Activated CD4-positive, alpha-beta T cell treated with anti-CD3 and anti-CD28 coated beads, Interleukin-2, Interleukin-4, amounts not matched to agents 100 ng/mL and 50 ng/mL, durations not matched to agents 16 hours and 8 hours (primary cell): Measurements from ENCODE around the gene HOXB1.

Experiments used
- DNase-seq: peaks from one replicate; pipeline ENCODE4 v3.0.0-alpha.2; 2020; ENCODE audit warnings: low spot score

HOXB1 gene

DNA sequence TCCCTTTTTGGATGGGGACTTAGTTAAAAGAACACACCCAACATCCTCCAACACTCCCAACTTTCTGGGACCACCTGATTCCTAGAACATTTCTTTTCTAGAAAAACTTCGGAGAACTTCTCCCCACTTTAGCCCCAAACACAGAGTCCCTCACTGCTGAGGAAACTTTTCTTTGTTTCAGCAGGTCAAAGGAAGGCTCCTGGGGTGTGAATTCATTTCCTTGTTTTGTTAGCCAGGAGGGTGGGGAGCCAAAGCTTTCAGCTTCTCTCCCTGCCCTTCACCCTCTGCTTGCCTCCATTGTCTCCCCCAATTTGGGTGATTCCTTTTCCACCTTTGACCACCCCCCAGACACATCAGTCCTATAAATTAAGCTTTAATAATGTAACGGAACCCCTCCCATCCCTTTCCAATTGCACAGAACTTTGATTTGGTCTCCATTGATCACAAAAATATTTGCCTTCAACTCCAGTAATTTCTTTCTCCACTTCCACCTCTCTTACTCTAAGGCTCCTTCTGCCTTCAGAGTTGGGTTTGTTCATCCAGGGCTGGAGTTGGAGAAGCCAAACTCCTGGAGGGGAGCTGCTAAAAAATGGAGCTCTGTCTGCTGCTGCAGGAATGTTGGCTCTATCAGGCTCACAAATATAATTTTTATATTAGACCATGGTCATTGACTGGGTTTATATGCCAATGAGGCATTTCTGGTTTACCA lies 37.0 kb upstream of the HOXB1 start:
- DNase-seq: no peak

- DNase-seq: no peak
These were observed 36.4 kb upstream of the HOXB1 start for GRCh38 chr17:48567209-48567608.

GRCh38 chr17:48566717-48567116 lies 35.9 kb upstream of the HOXB1 start:
- no peak for DNase-seq

DNA sequence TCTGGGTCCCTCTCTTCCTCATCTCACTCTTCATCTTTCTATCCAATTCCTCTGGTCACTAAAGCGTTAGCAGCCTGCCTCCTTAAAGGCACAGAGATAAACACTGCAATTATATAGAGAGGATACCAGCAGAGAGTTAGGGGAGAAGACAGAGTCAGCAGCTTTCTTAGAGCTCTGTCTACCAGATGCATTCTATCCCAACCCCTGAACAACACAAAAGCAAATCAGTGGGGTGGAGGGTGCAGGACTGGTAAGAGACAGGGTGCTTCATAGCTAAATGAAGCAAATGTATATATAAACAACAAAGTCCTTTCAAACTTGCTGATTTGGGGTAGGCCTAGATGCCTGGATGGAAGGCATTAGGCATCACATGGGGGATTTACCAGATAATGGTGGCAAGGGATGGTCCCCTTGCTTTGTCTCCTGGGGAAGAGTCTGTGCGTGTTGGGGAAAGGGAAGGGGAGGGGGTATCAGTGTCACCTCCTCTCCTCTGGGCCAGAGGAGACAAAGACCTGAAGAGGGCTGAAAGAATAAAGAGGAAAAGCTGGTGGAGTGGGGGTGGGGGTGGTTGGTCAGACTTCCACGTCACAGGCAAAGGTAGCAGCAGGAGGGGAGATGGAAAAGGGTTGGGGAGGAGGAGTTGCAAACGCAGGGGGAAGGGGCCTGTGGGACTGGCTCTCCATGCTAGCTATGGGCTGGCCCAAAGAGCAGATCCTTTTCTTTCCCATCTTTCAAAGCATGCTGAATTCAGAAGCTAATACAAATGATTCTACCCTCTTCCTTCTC lies 35.3 kb upstream of the HOXB1 start:
- no peak for DNase-seq

GRCh38 chr17:48565022-48565554 lies 34.3 kb upstream of the HOXB1 start:
- DNase-seq: no peak

GRCh38 chr17:48564188-48565021 lies 33.6 kb upstream of the HOXB1 start:
- DNase-seq: no peak

- no peak for DNase-seq
These were observed 33.0 kb upstream of the HOXB1 start for GRCh38 chr17:48563867-48564187.

GRCh38 chr17:48563385-48563838 lies 32.6 kb upstream of the HOXB1 start:
- no peak for DNase-seq

- no peak for DNase-seq
These were observed 32.1 kb upstream of the HOXB1 start for GRCh38 chr17:48562934-48563333.

- no peak for DNase-seq
These were observed 31.3 kb upstream of the HOXB1 start for GRCh38 chr17:48561884-48562810.

- DNase-seq: no peak
These were observed 29.3 kb upstream of the HOXB1 start for GRCh38 chr17:48559840-48560817.

DNA sequence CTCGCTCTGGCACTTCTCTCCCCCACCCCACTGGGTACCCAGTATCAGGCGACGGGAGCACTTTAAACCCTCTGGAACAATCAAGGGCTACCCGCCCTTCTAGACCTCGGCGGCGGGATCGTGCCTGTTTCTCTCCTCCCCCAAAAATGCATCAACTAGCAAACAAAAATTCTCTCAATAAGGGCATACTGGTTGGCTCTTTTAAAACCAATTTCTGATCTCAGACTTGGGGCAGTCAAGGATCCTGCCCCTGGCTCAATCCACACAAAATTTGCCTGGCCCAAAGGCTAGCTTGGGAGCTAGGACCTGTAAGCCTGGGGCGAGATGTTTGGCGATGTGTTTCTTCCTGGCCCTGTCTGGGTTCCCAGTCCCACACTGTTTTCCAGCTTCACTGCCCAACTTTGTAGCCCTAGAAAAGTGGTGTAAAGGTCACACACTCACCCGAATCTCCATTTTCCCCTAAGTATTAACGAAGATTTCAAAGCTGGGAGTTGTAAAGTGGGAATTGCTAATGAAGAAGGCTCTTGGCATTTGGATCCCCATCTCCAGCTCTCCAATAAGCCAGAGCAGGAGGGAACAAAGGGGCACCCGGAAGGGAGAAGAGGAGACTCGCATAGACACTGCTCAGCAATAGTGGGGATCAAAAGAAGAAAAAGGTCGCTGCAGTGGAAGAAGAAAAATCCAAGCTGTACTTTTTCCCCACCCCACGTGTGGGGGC lies 28.5 kb upstream of the HOXB1 start:
- no peak for DNase-seq

DNA sequence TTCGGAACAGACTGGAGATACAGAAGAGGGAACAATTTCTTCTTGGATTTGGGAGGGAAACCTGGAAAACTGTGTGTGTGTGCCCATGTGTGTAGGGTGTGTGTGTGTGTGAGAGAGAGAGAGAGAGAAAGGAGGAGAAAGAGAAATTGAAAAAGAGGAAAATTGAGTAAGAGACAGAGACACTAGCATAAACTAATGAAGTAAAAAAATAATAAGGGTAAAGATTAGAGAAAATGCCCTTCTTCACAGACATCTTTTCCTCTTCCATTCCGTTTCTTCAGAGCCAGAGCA lies 28.0 kb upstream of the HOXB1 start:
- DNase-seq: no peak

- DNase-seq: no peak
These were observed 27.4 kb upstream of the HOXB1 start for GRCh38 chr17:48558057-48558830.

GRCh38 chr17:48556576-48557401 lies 26.0 kb upstream of the HOXB1 start:
- DNase-seq: no peak

DNA sequence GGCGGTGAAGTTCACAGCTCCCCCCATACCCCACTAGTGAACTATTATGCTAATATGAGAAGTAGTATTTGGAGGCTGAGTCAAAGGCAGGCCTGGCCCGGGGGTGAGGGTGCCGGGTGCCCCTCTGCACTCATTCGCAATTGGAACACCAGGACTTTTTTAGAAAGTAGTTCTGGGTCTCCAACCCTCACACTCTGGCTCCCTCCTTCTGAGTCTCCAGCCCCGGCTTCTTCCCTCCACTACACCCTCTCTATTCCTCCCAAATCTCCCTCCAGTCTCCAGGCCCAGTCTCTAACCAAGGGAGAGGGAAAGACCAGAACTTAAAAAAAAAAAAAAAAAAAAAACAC lies 25.4 kb upstream of the HOXB1 start:
- DNase-seq: no peak

DNA sequence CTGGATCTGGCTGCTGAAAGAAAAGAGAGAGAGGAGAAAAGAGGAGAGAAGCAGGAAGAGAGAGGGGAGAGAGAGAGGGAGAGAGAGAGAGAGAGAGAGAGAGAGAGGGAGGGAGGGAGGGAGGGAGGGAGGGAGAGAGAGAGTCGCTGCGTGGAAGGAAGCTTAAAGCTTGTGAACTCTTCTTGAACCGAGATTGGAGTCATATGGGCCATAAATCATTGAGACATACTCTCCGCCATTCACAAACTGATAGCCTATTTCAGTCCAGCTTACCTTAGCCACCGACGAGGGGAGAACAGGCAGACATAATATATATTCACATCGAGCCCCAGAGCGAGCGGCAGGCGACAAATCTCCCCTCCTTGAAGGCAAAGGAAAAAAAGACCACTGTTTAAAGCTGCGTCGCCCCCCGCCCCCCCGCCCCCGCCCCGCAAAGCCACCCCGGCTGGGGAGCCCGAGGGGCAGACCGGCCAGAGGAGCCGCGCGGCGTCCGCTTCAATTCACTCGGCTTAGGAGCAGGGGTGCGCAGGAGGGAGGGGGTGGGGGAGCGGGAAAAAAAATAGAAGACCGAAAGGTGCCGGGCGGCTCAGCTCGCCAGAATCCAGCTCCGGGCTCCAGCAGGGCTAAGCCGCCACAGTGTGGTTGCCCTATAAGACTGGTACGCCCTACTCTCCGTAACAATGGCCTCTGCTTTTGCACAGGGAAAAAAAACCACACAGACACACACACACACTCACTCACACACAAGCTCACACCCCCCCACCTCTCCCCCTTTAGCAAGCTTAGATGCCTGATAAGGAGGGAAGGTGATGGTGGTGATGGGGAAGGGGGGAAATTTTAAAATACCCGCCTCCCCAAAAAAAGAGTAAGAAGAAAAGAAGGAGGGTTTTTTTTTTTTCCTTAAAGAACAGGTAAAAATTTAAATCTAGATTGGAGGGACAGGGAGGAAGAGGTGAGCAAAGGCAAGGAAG lies 24.7 kb upstream of the HOXB1 start:
- DNase-seq: no peak
